Epithelial cell of proximal tubule (primary cell): ENCODE results near the gene TACR2. TPM values are rescaled to one million over a fixed set of nuclear protein-coding genes. Genes with fewer than 3 reads are reported as not detected.

ENCODE experiments used
- DNase-seq: peaks from one replicate; pipeline ENCODE4 v3.0.0-alpha.2; 2011; ENCODE audit warnings: low read depth
- H3K4me3 ChIP-seq: 2 replicates; pipeline ENCODE4 v1.5.1; 2011; ENCODE audit warnings: low read depth, mild to moderate bottlenecking, low read length
- CTCF ChIP-seq: conservative IDR thresholded peaks from 2 replicates; pipeline ENCODE4 v1.5.1; 2012; ENCODE audit warnings: low read depth, mild to moderate bottlenecking, low read length
- total RNA-seq: library from RNA; depleted of rRNA; stranded (reverse); fragments of >200 nt; gene quantifications from 2 replicates; pipeline ENCODE4 v1.2.3, GENCODE V29; 2015

The TACR2 gene
- total RNA-seq, 1 donor from 2014 or later: 0.23 TPM

GRCh38 chr10:69392481-69393000, 24.2 kb downstream of the TACR2 start:
- no peak overlapping the region for H3K4me3 ChIP-seq
- peak; percentile 98 for TF ChIP-seq CTCF
- DNase-seq: no peak

- no peak for DNase-seq
- no peak overlapping the region for H3K4me3 ChIP-seq
- TF ChIP-seq CTCF: no peak
Observed at GRCh38 chr10:69391158-69391557, 25.6 kb downstream of the TACR2 start.

GRCh38 chr10:69389827-69390490, 26.8 kb downstream of the TACR2 start:
- no peak for DNase-seq
- no peak overlapping the region for H3K4me3 ChIP-seq
- no peak for TF ChIP-seq CTCF

GRCh38 chr10:69388488-69388887, 28.2 kb downstream of the TACR2 start:
- no peak for DNase-seq
- no peak for TF ChIP-seq CTCF
- no peak overlapping the region for H3K4me3 ChIP-seq

- no peak overlapping the region for H3K4me3 ChIP-seq
- DNase-seq: no peak
- TF ChIP-seq CTCF: no peak
Observed at GRCh38 chr10:69387500-69387899, 29.2 kb downstream of the TACR2 start.

GRCh38 chr10:69385454-69386350, 31.0 kb downstream of the TACR2 start:
- no peak for DNase-seq
- H3K4me3 ChIP-seq: no peak overlapping the region
- TF ChIP-seq CTCF: no peak

- no peak for DNase-seq
- no peak overlapping the region for H3K4me3 ChIP-seq
- no peak for TF ChIP-seq CTCF
Observed at GRCh38 chr10:69384320-69384719, 32.4 kb downstream of the TACR2 start.
